Natural killer cell (primary cell): Measurements from ENCODE around the gene SNRPA1. TPM values are rescaled to one million over a fixed set of nuclear protein-coding genes. Genes with fewer than 3 reads are reported as not detected.

ENCODE experiments used
- ATAC-seq, 3 donors: fragments of 150-1000 bp in 2 of 3; fragments of 200-7000 bp in 1 of 3; cut with Tn5 transposase; 1 replicate in 1 of 3; 2 replicates in 2 of 3; pipeline ENCODE4 v1.10.0; 2021; ENCODE audit warnings: mild to moderate bottlenecking in 2 of 3, moderate library complexity in 2 of 3
- DNase-seq, 2 donors: peaks; one replicate each; pipeline versions ENCODE4 v3.0.0 to v3.0.0-alpha.2; 2013 to 2021; ENCODE audit warnings: mixed read lengths in 1 of 2
- H3K27ac ChIP-seq: one replicate; pipeline ENCODE4 v1.5.1; 2013; ENCODE audit warnings: mild to moderate bottlenecking, low read length
- H3K27me3 ChIP-seq: one replicate; pipeline ENCODE4 v1.6.1; 2013; ENCODE audit warnings: low read length; ENCODE audit not compliant: control insufficient read depth, insufficient read depth
- H3K36me3 ChIP-seq: one replicate; pipeline ENCODE4 v1.6.1; 2013; ENCODE audit warnings: low read length; ENCODE audit not compliant: control insufficient read depth, insufficient read depth
- H3K4me1 ChIP-seq: one replicate; pipeline ENCODE4 v1.6.1; 2013; ENCODE audit warnings: low read length; ENCODE audit not compliant: control insufficient read depth, insufficient read depth
- H3K4me3 ChIP-seq: one replicate; pipeline ENCODE4 v1.5.1; 2013; ENCODE audit warnings: low read length
- H3K9me3 ChIP-seq: one replicate; pipeline ENCODE4 v1.6.1; 2013; ENCODE audit warnings: low read length; ENCODE audit not compliant: control insufficient read depth, insufficient read depth
- H3K27ac Mint-ChIP-seq, 2 donors: one replicate each; pipeline ENCODE4 v1.8.0; 2022; ENCODE audit warnings: mild to moderate bottlenecking in 2 of 2, mixed read lengths in 2 of 2, moderate library complexity in 1 of 2
- H3K27me3 Mint-ChIP-seq, 2 donors: one replicate each; pipeline ENCODE4 v1.8.0; 2022; ENCODE audit warnings: low read depth in 2 of 2, mixed read lengths in 2 of 2
- H3K36me3 Mint-ChIP-seq: one replicate; pipeline ENCODE4 v1.8.0; 2022; ENCODE audit warnings: mixed read lengths
- H3K4me1 Mint-ChIP-seq, 2 donors: one replicate each; pipeline ENCODE4 v1.8.0; 2022; ENCODE audit warnings: mixed read lengths in 2 of 2
- H3K4me3 Mint-ChIP-seq: one replicate; pipeline ENCODE4 v1.8.0; 2022; ENCODE audit warnings: mild to moderate bottlenecking, moderate library complexity, mixed read lengths
- H3K9me3 Mint-ChIP-seq, 2 donors: one replicate each; pipeline ENCODE4 v1.8.0; 2022; ENCODE audit warnings: mixed read lengths in 2 of 2
- WGBS: methylation state at CpG from one replicate; pipeline ENCODE4 v1.1.7; 2013; ENCODE audit warnings: missing lambda C conversion rate; ENCODE audit not compliant: insufficient coverage; 5-methylcytosine and 5-hydroxymethylcytosine counted together
- intact Hi-C: fragments of 100-400 bp; cut with micrococcal nuclease; formaldehyde crosslinking; loops from one replicate; pipeline ENCODE4 v1.14.2; 2022
- total RNA-seq, 4 donors: library from RNA; stranded (reverse); fragments of 120-200 nt in 1 of 4; gene quantifications; one replicate each; pipeline versions ENCODE4 v1.2.3 to v1.2.4, GENCODE V29; 2013 to 2022
- TF ChIP-seq, protein P1 (sequence below): fragments of 200-600 bp; IDR thresholded peaks from one replicate; pipeline ENCODE4 v1.8.0; 2022; ENCODE audit warnings: antibody characterized with exemption

SNRPA1 gene
- total RNA-seq, 3 donors from 2014 or later (not counting 1 experiment from before 2014, with no cell fraction given), result 146 to 174 (median 167) TPM

- 58% methylated on average over 5 of the region's 5 CpGs for WGBS
- no peak for DNase-seq
- no peak overlapping the region for H3K27ac ChIP-seq
- H3K9me3 ChIP-seq, result no peaks in the 10 kb centered on the region
- Mint-ChIP-seq H3K36me3 (no peaks in the 10 kb centered on the region), H3K9me3 (no peaks in the 10 kb centered on the region), H3K27me3 (peaks cover 5 to 18% of the 10 kb centered on the region in 2 donors), H3K4me3 (no peak overlapping the region), H3K4me1 (peaks cover 16 to 22% of the 10 kb centered on the region in 2 donors), H3K27ac (no peak overlapping the region)
- H3K36me3 ChIP-seq, result no peaks in the 10 kb centered on the region
- ATAC-seq, result no peak
- no peak overlapping the region for H3K4me3 ChIP-seq
- intact Hi-C loops, result no loop called here
- TF ChIP-seq, protein P1, sequence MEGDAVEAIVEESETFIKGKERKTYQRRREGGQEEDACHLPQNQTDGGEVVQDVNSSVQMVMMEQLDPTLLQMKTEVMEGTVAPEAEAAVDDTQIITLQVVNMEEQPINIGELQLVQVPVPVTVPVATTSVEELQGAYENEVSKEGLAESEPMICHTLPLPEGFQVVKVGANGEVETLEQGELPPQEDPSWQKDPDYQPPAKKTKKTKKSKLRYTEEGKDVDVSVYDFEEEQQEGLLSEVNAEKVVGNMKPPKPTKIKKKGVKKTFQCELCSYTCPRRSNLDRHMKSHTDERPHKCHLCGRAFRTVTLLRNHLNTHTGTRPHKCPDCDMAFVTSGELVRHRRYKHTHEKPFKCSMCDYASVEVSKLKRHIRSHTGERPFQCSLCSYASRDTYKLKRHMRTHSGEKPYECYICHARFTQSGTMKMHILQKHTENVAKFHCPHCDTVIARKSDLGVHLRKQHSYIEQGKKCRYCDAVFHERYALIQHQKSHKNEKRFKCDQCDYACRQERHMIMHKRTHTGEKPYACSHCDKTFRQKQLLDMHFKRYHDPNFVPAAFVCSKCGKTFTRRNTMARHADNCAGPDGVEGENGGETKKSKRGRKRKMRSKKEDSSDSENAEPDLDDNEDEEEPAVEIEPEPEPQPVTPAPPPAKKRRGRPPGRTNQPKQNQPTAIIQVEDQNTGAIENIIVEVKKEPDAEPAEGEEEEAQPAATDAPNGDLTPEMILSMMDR, result no peak
- H3K27me3 ChIP-seq, result no peaks in the 10 kb centered on the region
- peaks cover 13% of the 10 kb centered on the region for H3K4me1 ChIP-seq
Measured at GRCh38 chr15:101255051-101255395, 40.0 kb downstream of the SNRPA1 start.

DNA sequence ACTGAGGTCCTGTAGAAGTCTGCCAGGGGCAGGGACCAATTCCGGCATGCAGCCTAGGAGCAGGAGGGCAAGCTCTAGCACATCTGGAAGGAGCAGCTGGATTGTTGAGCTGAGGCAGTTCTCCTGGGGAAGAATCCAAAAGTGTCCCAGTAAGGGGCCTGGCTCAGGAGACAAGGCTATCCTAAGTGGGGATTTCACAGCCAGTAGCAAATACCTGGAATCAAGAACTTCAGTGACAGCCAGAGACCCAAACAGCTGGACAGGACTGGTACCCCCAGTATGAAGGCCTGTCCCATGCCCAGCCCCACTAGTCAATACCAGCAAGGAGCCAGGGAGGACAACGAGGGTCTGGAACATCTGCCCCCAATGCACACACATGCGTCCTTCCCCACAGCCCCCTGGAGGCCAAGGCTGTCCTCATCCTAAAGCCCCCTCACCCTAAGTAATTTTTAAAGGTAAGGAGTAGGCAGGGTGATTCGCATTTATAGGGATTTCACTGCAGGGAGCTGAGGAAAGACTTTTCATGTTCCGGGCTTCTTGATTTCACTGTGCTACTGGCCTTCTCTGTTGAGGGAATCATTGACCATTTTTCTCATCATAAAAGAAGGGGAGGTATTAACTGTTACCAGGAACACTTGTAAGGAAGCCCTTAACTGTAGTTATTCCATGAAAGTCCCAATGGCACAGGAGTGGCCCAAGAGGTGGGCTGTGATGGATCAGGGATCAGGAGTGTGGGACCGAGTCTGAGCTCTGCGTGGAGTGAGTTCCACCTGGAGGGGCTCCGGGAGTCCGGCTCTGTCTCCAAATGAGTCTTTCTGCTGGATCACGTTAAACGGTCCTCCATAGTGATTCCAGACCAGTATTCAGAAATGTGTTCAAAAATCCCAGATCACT lies 40.6 kb downstream of the SNRPA1 start:
- no peak overlapping the region for H3K4me3 Mint-ChIP-seq
- H3K9me3 ChIP-seq, result no peaks in the 10 kb centered on the region
- H3K27ac Mint-ChIP-seq, result no peak overlapping the region
- H3K27me3 ChIP-seq, result no peaks in the 10 kb centered on the region
- H3K9me3 Mint-ChIP-seq, result no peaks in the 10 kb centered on the region
- TF ChIP-seq, protein P1, result no peak
- H3K27ac ChIP-seq, result no peak overlapping the region
- WGBS, result 91% methylated on average over 10 of the region's 11 CpGs
- H3K36me3 ChIP-seq, result no peaks in the 10 kb centered on the region
- no peak overlapping the region for H3K4me3 ChIP-seq
- H3K36me3 Mint-ChIP-seq, result no peaks in the 10 kb centered on the region
- ATAC-seq, result no peak
- intact Hi-C loops, result no loop called here
- H3K4me1 ChIP-seq, result peaks cover 18% of the 10 kb centered on the region
- peaks cover 20 to 28% of the 10 kb centered on the region in 2 donors for H3K4me1 Mint-ChIP-seq
- DNase-seq, result no peak
- H3K27me3 Mint-ChIP-seq, result peaks cover 2 to 15% of the 10 kb centered on the region in 2 donors

DNA sequence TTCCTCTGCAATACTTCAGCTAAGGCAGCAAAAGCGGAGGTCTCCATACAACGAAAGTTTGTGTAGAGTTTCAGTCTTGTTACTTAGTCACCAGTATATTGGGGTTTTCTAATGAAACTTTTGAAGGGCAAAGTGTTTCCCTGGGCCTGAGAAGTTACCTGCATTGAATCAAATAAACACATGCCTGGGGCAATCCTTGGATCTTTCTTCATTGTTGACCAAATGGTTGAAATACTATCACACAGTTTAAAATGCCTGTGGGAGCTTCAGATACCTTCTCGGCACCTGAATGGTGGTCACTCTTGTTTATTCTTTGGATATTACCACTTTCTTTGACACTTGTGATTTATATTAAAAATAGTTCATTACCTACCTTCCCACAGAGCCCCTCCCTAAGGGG lies 42.2 kb downstream of the SNRPA1 start:
- TF ChIP-seq, protein P1, result no peak
- Mint-ChIP-seq H3K4me1 (peaks cover 25 to 32% of the 10 kb centered on the region in 2 donors), H3K4me3 (peak overlapping the region; percentile 90), H3K27ac (peak overlapping the region; percentile 76 to 88), H3K36me3 (no peaks in the 10 kb centered on the region), H3K9me3 (no peaks in the 10 kb centered on the region), H3K27me3 (no peaks in the 10 kb centered on the region)
- WGBS, result 42% methylated on average over 3 of the region's 3 CpGs
- H3K27me3 ChIP-seq, result no peaks in the 10 kb centered on the region
- intact Hi-C loops, result no loop called here
- no peaks in the 10 kb centered on the region for H3K36me3 ChIP-seq
- DNase-seq (no peak), ATAC-seq (no peak)
- peaks cover 20% of the 10 kb centered on the region for H3K4me1 ChIP-seq
- no peaks in the 10 kb centered on the region for H3K9me3 ChIP-seq
- no peak overlapping the region for H3K4me3 ChIP-seq
- H3K27ac ChIP-seq, result no peak overlapping the region
